ENCODE results near the gene NLRP6. TPM values are rescaled to one million over a fixed set of nuclear protein-coding genes. Genes with fewer than 3 reads are reported as not detected.

NLRP6 gene
- total RNA-seq, 2 donors from 2014 or later: 0.18 to 2.7 TPM

DNA sequence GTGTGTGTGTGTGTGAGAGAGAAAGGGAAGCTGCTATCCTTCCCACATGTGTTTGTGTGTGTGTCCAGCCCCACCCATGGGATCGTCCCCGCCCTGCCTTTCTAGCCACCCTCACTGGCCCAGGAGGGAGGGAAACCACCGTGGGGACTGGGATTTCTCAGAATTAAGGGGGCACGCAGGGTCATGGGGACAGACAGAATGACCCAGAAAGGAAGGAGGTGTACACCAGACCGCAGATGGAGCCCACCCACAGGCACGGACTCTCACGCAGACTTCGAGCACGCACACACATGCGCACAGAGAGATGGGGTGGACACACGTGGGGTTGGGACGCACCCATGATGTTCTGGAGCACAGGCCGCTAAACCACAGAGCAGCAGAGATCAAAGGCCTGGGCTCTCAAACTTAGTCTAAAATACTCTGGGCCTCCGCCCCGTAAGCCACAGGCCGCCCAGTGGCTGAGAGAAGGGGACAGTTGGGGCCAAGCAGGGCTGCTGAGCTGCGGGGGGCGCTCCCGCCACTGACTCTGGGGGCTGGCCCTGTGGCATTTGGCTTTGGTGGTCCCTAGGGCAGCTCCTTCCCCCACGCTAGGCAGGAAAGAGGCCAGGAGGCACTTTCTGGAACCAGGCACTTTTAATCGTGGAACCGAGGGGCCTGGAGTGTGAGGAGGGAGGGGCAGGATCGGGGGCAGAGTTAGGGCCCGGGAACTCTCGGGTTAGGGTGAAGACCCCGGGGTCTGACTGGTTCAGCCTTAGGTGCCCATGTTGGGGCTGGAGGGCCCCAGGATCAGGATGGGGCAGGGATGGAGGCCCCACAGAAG, 19.6 kb downstream of the NLRP6 start:
- intact Hi-C loops (cut with DNase I): no loop called here
- WGBS: 52% methylated on average over 26 of the region's 26 CpGs
- Histone ChIP-seq H3K27ac (no peak overlapping the region), H3K27me3 (replicated peaks; ENCODE audit: insufficient read depth) (peaks cover 12% of the 10 kb centered on the region), H3K4me1 (replicated peaks) (no peaks in the 10 kb centered on the region), H3K4me3 (no peak overlapping the region), H3K9me3 (no peaks in the 10 kb centered on the region), H3K36me3 (no peaks in the 10 kb centered on the region)
- TF ChIP-seq POLR2AphosphoS5 (IDR thresholded peaks at IDR 0.05) (no peak), POLR2A (IDR thresholded peaks at IDR 0.05) (no peak), CTCF (IDR thresholded peaks at IDR 0.05) (no peak)
- DNase-seq (ENCODE audit: low spot score): no peak

DNA sequence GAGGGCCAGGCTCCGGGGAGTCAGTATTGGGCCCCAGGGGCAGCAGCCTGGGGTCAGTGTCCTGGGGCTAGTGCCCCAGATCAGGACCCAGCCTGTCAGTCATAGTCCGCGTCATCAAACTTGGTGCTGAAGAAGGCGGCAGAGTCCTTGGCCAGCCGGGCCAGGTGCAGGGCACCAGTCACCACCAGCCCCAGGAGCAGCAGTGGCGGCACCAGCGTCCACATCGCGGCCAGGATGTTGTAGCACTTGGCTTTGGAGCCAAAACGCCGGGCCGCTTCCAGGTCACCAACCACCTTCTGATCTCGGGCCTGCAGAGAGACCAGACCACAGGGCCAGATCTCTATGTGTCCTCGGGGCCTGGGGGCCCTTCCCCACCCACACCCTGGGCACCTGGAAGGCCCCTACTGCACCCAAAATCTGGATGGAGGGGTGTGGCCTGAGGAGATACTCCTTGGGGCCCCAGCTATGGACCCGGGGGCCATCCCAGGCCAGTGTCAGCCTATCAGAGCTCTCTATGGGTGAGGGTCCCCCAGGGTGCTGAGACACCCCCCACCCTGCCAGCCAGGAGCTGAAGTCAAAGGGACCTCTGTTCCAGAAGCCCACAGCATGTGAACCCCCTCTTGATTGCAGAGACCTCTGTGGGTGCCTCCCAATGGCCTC, 20.3 kb downstream of the NLRP6 start:
- intact Hi-C loops (cut with DNase I): no loop called here

GRCh38 chr11:299081-299891, 21.1 kb downstream of the NLRP6 start, which contains the start of gene IFITM5:
TSS of gene IFITM5 (minus strand) at chr11:299526. CDS start at chr11:299490, 36 bp downstream.
- TF ChIP-seq CTCF (IDR thresholded peaks at IDR 0.05) (no peak), POLR2A (IDR thresholded peaks at IDR 0.05) (no peak), POLR2AphosphoS5 (IDR thresholded peaks at IDR 0.05) (no peak)
- Histone ChIP-seq H3K27ac (no peak within 1 kb of the TSS), H3K36me3 (no peaks in the 10 kb centered on the region), H3K4me1 (replicated peaks) (no peaks in the 10 kb centered on the region), H3K9me3 (no peaks in the 10 kb centered on the region), H3K4me3 (no peak within 1 kb of the TSS), H3K27me3 (replicated peaks; ENCODE audit: insufficient read depth) (peaks cover 12% of the 10 kb centered on the region)
- WGBS: 62% methylated on average over 36 of the region's 40 CpGs
- DNase-seq (ENCODE audit: low spot score): no peak
- intact Hi-C loops (cut with DNase I): no loop called here

More for the DNA sequence above, 20.3 kb downstream of the NLRP6 start:
- 71% methylated on average over 12 of the region's 15 CpGs for WGBS
- no peaks in the 10 kb centered on the region for H3K4me1 ChIP-seq (replicated peaks)
- DNase-seq (ENCODE audit: low spot score): no peak
- peaks cover 12% of the 10 kb centered on the region for H3K27me3 ChIP-seq (replicated peaks; ENCODE audit: insufficient read depth)
- H3K36me3 ChIP-seq: no peaks in the 10 kb centered on the region
- no peaks in the 10 kb centered on the region for H3K9me3 ChIP-seq
- TF ChIP-seq CTCF (IDR thresholded peaks at IDR 0.05) (no peak), POLR2AphosphoS5 (IDR thresholded peaks at IDR 0.05) (no peak), POLR2A (IDR thresholded peaks at IDR 0.05) (no peak)
- no peak overlapping the region for H3K4me3 ChIP-seq
- no peak overlapping the region for H3K27ac ChIP-seq

GRCh38 chr11:299951-300735, 21.9 kb downstream of the NLRP6 start:
- H3K4me3 ChIP-seq: no peak overlapping the region
- no peaks in the 10 kb centered on the region for H3K9me3 ChIP-seq
- 19% methylated on average over 20 of the region's 20 CpGs for WGBS
- no peak for DNase-seq (ENCODE audit: low spot score)
- no peaks in the 10 kb centered on the region for H3K36me3 ChIP-seq
- H3K27ac ChIP-seq: no peak overlapping the region
- no peak for TF ChIP-seq CTCF (IDR thresholded peaks at IDR 0.05)
- TF ChIP-seq POLR2AphosphoS5 (IDR thresholded peaks at IDR 0.05): no peak
- no peak for TF ChIP-seq POLR2A (IDR thresholded peaks at IDR 0.05)
- H3K4me1 ChIP-seq (replicated peaks): no peaks in the 10 kb centered on the region
- intact Hi-C loops (cut with DNase I): no loop called here
- H3K27me3 ChIP-seq (replicated peaks; ENCODE audit: insufficient read depth): peaks cover 12% of the 10 kb centered on the region
